ENCODE measurements around the gene STX1A. TPM values are rescaled to one million over a fixed set of nuclear protein-coding genes. Genes with fewer than 3 reads are reported as not detected.
A peak's percentile ranks its signal among the peaks of the same experiment; 100 is the strongest.

STX1A gene
- total RNA-seq = 1 to 10 TPM; 2.0 to 2.6 TPM
- long read RNA-seq, partial matches to known transcripts = 1 of 3 reads
- long read RNA-seq, other reads (novel, unspliced or antisense) = 2 of 3 reads

DNA sequence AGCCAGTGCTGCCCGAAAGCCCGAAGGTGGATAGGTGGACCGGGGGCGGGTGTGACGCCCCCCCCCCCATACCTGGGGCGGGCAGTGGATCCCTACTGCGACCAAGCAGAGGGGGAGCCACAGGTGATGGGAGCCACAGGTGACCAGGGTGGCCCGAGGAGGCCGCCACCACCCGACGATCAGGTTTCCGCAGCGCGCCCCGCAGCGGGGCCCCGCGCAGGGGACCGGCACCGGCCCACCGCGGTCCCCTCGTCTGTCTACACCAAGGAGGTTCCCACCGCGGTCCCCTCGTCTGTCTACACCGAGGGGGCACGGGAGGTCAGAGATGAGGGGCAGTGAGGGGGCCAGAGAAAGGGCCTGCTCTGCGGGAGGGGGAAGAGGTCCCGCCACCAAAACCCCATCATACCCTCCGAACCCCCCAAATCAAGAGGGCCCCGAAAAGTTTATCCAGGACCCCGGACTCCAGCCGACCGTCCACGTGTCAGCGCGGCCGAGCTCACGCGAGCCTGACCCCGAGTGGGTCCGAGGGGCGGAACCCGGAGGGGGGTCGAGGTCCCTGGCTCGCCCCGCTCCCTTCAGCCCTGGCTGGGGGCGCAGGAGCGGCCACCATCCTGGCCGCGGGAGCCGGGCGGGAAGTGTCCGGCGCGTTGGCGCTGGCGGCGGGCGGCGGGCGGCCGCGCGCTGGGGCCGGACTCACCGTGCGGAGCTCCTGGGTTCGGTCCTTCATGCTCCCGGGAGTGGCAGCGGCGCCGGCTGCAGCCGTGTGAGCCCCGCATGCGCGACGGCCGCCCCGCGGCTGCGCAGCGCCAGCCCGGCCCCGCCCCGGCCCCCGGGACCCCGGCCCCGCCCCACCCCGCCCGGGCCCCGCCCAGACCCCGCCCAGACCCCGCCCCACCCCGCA, at the start of gene STX1A:
Gene STX1A, minus strand, starts transcription at position 765 of the 901 bp plus-strand sequence. Its CDS starts 38 bp downstream, at position 727.
- DNase-seq = peak; percentile 78

DNA sequence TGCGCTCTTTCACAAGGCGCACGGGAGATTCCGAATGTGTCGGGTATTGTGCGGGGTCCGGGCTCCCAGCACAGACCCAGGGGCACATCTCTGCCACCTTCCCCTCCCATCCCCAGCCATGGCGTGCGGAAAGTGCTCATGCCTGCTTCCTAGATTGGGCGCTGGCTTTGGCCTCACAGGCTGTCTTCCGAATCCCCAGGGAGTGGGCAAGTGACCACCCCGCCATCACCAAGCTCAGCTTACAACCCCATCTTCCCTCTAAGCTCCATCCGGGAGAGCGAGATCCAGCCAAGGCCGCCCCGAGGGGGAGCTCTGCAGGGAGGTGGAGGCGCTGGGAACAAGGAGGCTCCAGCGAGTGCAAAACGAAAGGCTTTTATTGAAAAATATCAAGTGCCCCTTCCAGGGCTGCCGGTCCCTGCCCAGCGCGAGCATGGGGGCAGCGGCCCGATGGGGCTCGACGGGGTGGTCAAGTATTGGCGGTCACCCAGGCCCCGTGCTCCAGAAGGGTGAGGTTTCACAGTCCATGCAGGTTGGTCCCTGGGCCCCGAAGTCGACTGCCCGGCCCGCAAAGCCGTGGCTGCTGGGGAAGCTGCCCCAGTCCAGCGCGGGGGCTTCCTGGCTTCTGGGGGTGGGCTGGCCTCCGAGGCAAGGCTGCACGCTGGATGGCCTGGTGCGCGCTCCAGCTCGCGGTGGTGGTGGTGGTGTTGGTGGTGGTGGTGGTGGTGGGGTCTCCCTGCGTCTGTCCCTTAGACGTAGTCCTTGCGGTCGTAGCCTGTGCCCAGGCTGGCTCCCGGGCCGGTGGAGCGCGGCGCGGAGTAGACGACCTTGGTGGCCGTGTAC, 49.4 kb upstream of the STX1A start:
- ATAC-seq (no peak), DNase-seq (no peak)
- intact Hi-C loops (cut with DNase I) = no loop called here

More for the DNA sequence above, at the start of gene STX1A:
- intact Hi-C loops (cut with DNase I) = no loop called here
- peak; percentile 86 to 90 for ATAC-seq

DNA sequence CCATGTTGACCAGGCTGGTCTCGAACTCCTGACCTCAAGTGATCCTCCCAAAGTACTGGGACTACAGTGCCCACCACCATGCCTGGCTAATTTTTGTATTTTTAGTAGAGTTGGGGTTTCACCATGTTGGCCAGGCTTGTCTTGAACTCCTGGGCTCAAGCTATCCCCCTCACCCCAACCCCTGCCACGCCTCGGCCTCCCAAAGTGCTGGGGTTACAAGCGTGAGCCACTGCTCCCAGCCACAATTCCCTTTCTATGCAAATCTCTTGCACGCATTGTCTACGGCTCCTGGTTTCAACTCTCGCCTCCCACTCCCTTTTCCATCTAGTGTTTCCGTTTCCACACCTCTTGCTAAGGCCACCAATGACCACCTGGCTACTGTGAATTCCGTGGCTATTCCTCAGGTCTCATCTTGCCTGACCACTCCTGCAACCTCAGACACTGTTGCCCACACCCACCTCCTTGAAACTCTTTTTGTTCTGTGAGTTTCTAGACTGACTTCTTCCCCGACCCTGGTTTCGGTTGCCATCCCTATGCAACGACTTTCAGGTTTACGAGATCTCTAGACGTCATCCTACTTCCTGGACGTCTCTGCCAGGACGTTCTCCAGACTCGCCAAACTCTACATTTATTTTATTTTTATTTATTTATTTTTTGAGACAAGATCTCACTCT, 47.2 kb upstream of the STX1A start:
- DNase-seq (no peak), ATAC-seq (no peak)
- intact Hi-C loops (cut with DNase I) = no loop called here

DNA sequence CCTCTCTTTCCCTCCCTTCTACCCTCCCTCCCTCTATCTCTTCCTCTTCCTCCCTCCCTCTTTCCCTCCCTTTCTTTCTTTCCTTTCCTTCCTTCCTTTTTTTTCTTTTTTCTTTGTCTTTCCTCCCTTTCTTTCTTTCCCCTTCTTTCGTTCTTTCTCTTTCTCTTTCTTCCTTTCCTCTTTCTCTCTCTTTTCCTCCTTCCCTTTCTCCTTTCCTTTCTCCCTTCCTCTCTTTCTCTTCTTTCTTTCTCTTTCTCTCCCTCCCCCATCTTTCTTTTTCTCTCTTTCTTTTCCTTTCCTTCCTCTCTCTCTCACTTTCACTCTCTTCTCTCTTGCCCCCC, 43.2 kb upstream of the STX1A start:
- DNase-seq (no peak), ATAC-seq (no peak)
- intact Hi-C loops (cut with DNase I) = no loop called here

DNA sequence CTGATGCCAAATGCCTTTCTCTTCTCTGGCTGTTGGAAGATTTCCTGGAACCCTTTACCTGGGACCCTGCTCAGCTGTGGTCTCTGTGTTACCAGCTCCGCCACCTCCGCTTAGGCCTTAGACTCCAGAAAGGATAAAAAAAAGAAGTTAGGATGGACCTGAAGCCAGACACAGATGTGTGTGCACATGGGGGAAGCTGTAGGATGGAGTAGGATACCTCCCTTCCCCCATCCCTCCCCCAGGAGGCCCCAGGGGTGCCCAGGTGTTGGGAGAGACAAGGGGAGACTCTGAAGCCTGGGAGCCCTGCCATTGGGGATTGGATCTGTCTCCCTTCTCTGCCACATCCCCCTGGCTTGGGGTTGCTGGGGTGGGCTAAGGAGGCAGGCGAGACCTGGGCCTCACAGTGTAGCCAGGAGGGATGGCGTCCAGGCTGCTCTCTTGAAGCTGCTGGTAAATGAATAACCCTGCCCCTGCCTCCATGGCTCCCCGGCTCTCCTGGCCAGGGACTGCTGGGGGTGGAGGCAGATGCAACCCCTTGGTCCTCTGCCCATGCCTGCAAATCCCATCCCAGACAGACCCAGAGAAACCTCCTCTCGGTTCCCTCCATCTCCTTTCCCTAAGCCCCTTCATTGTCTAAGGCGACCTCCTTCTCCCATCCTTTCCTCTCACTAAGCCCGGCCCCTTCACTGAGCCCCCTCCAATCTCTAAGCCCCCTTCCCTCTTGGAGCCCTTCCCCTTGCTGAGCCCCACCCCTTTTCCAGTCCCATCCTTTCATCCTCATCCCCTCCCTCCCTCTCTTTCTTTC, 42.6 kb upstream of the STX1A start:
- DNase-seq (no peak), ATAC-seq (no peak)
- intact Hi-C loops (cut with DNase I) = no loop called here

DNA sequence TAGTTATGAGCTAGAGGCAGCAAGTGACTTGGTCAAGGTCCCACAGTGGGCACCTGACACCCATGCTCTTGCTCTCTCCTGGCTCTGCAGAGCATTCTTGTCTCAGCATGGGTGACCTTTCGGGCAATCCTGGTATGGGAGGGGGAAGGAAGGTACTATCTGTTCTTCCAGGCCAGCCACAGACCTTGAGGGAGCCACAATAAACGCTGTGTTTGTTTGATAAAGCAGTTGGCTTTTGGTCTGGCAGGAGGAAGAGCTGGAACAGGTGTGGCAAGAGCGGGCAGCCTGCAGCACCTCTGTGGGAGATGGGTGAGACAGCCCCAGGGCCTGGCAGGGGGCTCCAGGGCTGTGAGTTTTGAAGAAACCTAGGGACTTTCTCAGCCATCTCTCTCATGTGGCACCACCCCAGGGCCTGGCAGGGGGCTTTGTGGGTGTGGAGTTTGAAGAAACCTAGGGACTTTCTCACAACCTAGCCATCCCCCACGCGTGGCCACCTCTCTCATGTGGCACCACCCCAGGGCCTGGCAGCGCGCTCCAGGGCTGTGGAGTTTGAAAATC, 39.2 kb upstream of the STX1A start:
- DNase-seq = no peak
- ATAC-seq = no peak
- intact Hi-C loops (cut with DNase I) = no loop called here

DNA sequence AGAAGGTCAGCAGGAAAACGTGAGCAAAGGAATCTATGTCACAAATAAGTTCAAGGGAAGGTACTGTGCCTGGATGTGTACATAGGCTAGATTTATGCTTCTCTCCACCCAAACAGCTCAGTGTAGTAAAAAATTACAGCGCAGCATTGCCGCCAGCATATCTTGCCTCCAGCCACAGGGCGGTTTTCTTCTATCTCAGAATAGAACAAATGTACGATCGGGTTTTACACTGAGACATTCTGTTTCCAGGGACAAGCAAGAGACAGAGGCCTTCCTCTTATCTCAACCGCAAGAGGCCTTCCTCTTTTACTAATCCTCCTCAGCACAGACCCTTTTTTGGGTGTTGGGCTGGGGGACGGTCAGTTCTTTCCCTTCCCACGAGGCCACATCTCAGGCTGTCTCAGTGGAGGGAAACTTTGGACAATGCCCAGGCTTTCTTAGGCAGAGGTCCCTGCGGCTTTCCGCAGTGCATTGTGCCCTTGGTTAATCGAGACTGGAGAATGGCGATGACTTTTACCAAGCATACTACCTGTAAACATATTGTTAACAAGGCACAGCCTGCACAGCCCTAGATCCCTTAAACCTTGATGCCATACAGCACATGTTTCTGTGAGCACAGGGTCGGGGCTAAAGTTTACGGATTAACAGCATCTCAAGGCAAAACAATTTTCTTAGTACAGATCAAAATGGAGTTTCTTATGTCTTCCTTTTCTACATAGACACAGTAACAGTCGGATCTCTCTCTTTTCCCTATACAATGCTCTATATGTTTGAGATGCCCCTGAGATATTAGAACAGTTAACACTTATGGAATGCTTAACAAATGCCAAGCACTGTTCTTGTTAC, 30.7 kb upstream of the STX1A start:
- DNase-seq = no peak
- intact Hi-C loops (cut with DNase I) = no loop called here
- ATAC-seq = no peak

DNA sequence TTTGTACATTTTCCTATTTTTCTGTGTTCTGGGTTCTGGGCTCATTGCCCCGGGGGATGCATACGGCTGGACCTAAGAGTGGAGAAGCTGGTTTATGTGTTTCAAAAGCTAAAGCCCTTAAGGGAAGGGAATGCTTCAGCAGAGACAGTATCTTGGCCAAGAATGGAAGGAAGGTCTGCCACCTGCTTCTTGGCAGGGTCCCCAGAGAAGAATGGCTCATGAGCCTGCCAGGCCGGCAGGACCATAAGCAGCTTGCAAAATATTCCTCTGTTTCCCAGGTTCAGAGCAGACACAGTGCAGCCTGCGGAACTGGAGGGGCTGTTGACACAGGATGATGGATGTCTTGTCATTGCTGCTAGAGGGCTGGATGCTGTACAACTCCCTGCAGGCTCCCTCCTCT, 26.9 kb upstream of the STX1A start:
- intact Hi-C loops (cut with DNase I) = no loop called here
- no peak for DNase-seq
- ATAC-seq = no peak

DNA sequence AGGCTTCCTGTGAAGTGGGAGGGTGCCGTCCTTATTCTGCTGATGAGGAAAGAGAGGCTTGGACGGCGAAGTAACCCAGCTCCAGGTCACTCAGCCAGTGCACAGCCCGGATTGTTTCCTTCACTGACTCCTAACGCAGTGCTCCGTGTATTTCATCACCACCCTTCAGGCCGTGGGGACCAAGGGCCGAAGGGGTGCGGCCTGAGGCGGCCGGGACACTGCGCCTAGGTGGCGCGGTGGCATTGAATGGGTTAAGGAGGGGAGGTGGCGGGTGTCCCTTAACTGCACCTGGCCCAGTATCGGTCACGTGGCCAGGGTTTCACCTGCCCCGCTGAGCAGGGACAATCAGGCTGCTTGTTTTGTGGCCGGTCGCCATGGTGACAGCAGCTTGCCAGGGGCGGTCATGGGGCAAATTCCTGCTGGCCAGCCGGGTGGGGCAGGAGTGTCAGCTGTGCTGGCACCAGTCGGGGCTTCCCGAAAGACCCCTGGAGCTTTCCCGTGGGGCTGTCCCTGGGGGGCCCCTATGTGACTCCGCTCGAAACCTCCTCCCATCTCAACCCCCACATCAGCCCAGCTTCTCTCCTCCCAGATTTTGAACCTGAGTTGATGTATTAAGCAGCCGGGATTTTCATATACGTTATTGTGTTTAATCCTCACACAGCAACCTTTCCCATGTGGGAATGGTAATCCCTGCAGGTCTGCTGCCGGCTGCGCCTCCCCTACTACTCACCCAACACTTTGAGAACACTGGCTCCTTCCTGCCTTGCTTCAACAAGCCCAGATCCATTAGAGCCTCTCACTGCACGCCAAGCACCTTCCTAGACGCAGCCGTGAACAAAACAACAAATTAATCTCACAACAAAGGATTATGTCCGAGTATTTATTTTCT, 23.5 kb upstream of the STX1A start:
- ATAC-seq (no peak), DNase-seq (peak; percentile 48)
- intact Hi-C loops (cut with DNase I) = no loop called here

DNA sequence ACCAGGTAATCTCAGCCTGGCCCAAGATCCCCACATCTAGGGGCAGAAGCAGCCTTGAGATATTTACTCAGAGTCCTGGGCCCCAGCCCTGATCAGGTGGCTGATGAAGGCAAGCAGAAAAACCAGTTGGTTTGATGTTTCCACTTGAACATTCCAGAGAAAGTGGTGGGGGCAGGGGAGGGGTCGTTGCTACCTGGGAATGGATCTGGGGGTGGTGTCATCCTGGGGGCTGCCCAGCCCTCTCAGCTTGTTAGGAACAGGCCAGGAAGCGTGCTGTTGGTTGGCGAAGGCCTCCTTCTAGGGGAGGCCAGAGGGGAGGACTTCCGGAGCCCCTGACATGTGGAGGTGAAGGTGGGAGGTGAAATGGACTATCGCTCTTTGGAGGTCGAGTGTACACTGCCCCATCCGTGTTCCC, 22.9 kb upstream of the STX1A start:
- ATAC-seq (no peak), DNase-seq (no peak)
- intact Hi-C loops (cut with DNase I) = no loop called here

DNA sequence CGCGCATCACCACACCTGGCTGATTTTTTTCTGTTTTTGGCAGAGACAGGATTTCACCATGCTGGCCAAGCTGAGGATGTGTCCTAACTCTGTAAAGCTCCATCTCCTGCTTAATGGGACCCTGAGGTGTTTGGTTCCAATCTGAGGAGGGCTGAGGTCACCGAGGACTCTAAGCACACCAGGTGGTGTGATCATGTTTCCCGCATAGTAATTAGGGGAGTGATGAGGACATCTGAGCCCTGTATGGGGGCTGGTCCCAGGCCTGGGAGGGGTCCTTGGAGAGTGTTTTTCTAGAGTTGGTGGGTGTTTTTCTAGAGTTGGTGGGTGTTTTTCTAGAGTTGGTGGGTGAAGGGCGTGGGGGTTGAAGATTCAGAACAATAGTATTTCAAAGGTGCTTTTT, 22.1 kb upstream of the STX1A start:
- DNase-seq (no peak), ATAC-seq (no peak)
- intact Hi-C loops (cut with DNase I) = no loop called here

DNA sequence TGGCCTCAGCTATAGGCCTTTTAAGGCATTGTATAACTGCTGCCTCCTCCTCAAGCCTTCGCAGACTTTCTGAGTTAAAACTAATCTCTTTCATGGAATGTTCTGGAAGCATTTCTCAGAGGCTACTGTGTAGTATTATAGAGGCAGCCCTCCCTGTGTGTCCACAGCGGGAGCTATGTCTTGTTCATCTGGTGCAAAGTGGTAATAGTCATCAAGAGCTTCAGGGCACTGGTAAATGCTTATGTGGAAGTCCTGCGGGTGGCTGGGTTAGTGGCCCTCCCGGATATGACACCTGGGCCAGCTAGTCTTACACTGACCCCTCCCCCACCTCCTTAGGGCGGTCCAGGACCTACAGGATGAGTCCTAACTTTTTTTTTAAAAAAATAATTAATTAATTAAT, 21.3 kb upstream of the STX1A start:
- intact Hi-C loops (cut with DNase I) = no loop called here

DNA sequence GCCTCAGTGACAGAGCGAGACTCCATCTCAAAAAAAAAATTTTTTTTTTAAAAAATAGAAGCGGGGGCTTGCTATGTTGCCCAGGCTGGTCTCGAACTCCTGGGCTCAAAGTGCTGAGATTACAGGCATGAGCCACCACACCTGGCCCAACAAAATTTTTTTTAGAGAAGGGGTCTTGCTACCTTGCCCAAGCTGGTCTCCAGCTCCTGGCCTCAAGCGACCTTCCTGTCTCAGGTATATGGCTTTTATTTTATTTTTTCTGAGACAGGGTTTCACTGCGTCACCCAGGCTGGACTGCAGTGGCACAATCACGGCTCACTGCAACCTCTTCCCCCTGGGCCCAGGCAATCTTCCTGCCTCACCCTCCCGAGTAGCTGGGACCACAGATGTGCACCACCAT, 20.7 kb upstream of the STX1A start:
- DNase-seq = no peak
- intact Hi-C loops (cut with DNase I) = no loop called here
- no peak for ATAC-seq

More for the DNA sequence above, 21.3 kb upstream of the STX1A start:
- DNase-seq (no peak), ATAC-seq (no peak)

DNA sequence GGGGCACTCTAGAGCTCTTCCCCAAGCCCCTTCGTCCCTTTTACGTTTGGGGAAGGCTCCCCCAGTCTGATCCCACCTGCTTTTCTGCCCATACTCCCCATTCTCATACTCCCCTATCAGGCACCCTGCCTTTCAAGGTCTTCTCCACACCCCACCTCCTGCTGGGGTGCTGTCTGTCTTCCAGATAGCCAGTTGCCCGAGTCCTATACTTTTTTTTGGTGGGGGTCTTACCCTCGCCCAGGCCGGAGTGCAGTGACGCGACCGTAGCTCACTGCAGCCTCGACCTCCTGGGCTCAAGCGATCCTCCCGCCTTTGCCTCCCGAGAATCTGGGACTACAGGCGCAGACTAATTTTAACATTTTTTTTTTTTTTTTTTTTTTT, 19.9 kb upstream of the STX1A start:
- DNase-seq (no peak), ATAC-seq (no peak)
- intact Hi-C loops (cut with DNase I) = no loop called here

DNA sequence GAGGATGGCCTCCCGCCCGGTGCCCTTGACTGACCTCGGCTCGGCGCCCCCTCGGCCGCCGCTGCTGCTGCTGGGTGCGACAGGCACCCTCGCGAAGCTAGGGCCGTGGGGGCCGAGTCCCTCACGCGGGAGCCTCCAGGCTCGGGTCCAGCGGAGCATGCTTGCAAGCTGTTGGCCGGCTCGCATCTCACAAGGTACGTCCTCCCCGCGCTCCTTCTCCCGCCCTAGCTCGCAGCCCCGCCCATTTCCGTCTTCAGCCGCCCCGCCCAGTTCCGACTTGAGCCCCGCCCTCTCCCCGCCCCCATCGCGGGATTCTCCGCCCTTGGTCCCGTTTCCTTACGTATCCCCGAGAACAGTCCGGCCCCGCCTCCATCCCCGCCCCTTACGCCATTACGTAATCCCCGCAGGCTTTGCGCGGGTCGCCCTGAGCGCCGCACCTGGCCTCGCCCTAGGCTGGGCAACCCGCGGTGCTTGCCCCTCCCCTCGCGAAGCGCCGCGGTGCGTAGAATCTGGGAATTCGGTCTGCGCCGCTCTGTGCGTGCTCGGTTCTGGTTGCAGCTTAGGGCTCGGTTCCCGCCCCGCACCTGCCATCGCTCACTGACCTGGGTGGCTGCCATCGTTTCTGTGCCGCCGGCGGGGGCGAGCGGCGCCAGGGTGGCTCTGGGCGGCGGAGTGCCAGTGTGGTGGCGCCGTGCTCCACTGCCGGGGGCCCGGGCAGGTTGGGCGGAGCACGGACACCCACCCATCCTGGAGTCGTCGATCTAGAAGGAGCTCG, 19.3 kb upstream of the STX1A start, which contains the start of gene ABHD11:
Gene ABHD11, minus strand, starts transcription at position 191 of the 775 bp plus-strand sequence. Its CDS starts 32 bp downstream, at position 159.
- DNase-seq (peak; percentile 97), ATAC-seq (peak; percentile 93 to 97)
- intact Hi-C loops (cut with DNase I) = no loop called here

DNA sequence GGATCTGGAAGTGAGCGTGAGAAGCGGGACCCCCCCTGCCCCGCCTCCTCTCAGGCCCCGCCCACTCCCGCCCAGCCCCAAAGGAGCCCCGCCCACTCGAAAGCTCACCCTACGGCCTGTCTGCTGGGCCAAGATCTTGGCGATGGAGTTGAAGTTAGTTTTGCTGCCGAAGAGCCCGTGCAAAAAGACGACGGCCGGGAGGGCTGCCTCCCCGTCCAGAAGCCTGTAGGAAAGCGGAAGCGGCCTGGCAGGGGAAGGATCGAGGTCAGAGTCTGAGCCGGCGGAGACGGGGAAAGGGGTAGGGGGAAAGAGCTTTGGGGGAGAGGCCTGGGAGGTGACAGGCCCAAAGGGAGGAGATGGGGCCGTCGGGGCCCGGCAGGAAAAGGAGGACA, 18.7 kb upstream of the STX1A start:
- intact Hi-C loops (cut with DNase I) = no loop called here
- DNase-seq (peak; percentile 63), ATAC-seq (peak; percentile 49 to 62)
